NCI-H1092 treated with DMSO at 0.1 percent for 48 hours (cell line): ENCODE measurements around the gene SEC31B.

Source experiments
- DNase-seq: peaks from one replicate; lab custom pipeline; 2025; lab: John Stamatoyannopoulos, UW

The SEC31B gene

DNA sequence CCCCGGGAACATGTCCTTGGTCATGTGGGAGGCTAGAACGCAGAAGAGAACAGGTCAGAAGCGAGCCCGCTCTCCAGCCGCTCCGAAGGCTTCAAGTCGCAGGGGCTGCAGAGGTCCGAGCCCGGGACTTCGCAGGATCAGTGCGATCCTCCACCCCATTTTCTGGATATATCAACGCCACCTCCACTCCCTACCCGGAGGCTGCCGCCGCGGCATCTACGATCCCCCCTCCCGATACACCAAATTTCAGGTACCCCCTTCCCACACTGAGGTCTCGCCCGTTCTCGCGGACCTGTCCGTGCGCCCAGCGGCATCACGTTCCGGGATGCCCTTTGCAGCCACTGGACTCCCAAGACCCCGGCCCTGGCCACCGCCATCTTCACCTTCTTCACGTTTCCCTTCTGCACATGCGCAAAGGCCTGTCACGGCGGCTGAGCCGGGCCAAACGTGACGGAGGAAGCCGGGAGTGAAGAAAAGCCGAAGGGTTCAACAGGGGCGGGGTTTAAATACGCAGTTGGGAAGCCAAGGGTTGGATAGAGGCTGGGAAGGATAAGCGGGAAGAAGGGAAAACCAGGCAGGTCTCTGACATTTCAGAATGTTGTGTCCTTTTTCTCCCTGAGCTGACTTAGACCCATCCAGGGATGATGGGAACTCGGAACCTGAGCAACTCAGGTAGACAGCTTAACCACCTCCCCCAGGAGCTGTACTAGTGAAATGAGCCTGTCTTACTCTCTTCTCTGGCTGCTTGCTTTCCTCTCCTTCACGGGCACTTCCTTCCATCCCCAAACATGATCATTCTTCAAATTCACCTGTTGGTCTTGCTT lies 10.0 kb upstream of the SEC31B start, which contains the start of gene NDUFB8:
NDUFB8 (minus strand) TSS at position 397 of the 824 bp plus-strand sequence; CDS start at position 377, 20 bp downstream.
- peak; percentile 81 for DNase-seq

- DNase-seq, result peak; percentile 3
Observed at GRCh38 chr10:100528921-100529474, 9.3 kb upstream of the SEC31B start.

GRCh38 chr10:100528123-100528886 lies 8.6 kb upstream of the SEC31B start:
- no peak for DNase-seq

- no peak for DNase-seq
Observed at GRCh38 chr10:100524638-100525037, 5.0 kb upstream of the SEC31B start.

- DNase-seq, result no peak
Observed at GRCh38 chr10:100524206-100524605, 4.5 kb upstream of the SEC31B start.

- no peak for DNase-seq
Observed at GRCh38 chr10:100522945-100523344, 3.3 kb upstream of the SEC31B start.

DNA sequence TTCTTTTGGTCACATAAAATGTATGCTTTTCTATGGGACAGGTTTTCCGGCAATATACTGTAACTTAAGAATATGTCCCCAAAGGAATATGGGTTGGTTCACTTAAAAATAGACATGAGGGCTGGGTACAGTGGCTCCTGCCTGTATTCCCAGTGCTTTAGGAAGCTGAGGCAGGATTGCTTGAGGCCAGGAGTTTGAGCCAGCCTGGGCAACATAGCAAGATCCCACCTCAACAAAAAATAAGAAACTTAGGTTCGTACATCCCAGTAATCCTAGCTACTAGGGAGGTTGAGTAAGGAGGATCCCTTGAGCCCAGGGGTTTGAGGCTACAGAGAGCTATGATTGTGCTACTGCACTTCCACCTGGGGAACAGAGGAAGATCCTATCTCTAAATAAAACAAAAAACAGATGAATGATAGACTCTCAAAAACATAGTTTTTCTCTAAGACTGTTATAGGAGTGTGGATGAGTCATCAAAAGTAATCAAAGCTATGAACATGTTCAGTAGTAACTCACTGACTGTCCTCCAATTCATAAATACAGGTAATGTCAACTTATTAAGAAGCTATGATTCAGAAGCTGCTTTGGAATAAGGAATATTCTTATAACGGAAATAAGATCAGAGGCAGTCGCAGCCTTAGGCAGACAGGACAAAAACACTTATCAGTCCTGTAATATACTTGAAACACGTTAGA lies 2.6 kb upstream of the SEC31B start:
- DNase-seq, result no peak

- no peak for DNase-seq
Observed at GRCh38 chr10:100520811-100521210, 1.1 kb upstream of the SEC31B start.

- peak; percentile 24 for DNase-seq
Observed at GRCh38 chr10:100518761-100519241, 860 bp downstream of the SEC31B start.

DNA sequence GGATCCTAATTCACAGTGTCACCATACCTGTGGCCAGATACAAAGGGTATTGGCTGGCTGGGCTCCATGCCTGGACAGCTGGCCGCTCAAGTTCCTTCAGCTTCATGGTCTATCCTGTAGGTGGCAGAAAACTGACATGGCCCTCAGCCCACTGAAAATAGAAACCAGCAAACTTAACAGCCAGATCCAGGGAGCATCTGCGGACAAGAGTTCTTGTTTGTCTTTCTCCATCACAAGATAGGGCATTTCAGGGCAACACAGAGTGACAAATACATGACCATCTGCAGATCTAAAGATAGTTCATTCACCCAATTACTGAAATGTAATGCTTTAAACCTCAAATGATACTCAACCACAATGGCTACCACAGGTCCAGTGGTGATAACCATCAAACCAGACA lies 2.8 kb downstream of the SEC31B start:
- no peak for DNase-seq

DNA sequence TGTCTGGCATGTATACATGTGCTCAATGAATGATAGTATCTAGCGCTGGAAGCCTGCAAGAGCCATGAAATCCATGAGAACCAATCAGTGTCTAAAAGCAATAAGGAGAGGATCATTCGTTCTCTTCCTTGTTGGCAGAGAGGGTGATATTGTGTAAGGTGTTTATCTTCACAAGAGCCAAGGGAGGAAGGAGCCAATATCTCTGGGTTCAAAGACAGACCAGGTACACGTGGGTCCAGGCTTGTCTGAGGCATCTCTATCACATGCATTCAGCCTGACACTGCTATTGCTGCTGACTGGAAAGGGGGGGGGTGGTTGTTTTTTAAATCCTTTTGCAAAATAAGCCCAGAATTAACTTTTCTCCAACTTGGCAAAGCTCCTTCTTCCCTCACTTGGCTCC lies 4.0 kb downstream of the SEC31B start:
- DNase-seq, result no peak

- DNase-seq, result no peak
Observed at GRCh38 chr10:100510533-100511308, 8.9 kb downstream of the SEC31B start.

DNA sequence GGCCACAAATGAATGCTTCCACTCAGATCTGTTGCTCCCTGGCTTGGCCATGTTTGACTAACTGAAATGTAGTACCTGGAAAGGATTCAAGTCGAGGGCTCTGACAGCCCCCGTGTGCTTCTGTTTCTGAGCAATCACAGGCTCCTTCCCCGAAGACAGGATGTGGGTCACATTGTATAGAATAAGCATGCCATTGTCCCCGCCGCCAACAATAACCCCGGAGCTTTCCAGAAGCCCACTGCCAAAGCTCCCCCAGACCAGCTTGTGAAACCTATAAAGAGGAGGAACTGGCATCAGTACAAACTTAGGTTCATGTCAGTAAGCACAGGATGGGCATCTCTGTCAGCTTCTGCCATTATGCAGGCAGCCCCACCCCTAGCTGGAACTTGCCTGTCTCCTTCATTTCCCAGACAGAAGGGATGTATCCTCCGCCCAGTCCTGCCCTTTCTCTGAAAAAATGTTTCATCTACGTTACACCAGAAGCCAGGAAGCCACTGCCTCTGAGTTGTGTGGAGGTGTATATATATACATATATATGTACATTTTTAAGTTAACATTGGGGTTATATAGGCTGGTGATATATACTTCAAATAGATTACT lies 10.3 kb downstream of the SEC31B start:
- DNase-seq, result no peak

GRCh38 chr10:100508691-100509150 lies 10.9 kb downstream of the SEC31B start:
- peak; percentile 26 for DNase-seq

DNA sequence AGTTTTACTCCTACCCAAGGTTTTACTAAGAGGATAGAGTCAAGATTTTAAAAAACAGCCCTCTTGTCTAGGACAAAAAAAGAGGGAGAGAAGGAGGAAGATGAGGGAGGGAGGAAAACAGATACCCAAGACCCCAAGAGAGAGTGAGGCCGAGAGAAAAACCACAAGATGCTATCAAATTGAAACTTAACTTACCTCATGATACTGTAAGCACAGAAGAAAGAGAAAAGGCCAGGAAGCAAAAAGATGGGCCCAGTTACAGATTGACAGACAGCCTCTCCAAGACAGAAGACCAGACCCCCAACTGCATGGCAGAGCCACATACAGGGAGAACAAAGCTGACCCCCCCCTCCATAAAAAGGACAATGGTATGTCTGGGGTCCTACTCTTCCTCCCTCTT lies 11.4 kb downstream of the SEC31B start:
- no peak for DNase-seq

GRCh38 chr10:100507357-100507732 lies 12.3 kb downstream of the SEC31B start:
- DNase-seq, result no peak

DNA sequence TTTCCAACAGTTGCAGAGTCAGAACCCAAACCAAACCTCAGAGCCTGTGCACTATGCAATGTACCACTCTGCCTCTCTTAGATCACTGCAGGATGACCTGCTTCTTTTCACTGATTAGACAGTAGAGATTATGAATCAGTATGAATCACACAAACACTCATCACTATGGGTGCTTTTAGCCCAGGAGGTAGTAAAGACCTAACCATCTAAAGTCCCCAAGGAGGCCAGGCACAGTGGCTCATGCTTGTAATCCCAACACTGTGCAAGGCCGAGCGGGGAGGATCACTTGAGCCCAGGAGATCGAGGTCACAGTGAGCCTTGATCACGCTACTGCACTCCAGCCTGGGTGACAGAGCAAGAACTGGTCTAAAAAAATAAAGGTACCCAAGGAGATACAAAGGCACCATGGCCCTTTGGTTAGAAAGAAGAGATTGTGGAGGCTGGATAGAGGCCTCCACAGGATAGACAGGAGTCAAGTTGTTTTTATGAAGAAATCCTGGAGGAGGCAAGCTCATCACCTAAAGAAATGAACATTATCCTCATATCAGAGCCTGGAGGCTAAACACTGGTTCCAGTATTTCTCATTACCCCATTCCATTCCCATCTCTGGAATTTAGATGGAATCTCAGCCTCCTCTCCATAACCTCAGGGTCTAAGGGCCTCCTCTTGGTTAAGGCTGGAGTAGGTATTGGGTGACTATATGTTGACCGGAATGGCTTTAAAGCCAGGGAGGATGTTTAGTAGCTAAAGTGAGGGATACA lies 12.9 kb downstream of the SEC31B start:
- no peak for DNase-seq

DNA sequence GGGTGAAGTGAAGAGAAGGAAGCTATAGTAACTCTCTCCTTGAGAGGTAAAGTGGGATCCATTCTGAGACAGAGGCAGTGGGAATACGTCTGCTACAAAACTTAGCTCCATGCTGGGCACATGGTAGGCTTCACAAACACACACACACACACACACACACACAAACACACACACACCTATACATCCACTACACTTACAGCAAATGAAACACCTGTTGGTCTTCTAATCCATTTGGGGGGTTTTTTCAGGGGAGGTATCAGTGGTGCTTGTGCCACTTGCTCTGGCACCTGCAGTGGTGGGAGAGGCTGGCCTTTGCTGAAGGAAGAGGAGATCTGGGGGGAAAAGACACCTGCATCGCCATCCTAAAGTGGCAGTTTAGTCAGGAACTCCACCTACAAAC lies 14.5 kb downstream of the SEC31B start:
- DNase-seq, result no peak

GRCh38 chr10:100504096-100504495 lies 15.6 kb downstream of the SEC31B start:
- no peak for DNase-seq

- no peak for DNase-seq
Observed at GRCh38 chr10:100502926-100503494, 16.7 kb downstream of the SEC31B start.
